Testis (tissue), 3 donors: ENCODE measurements around the gene RETSAT. TPM values are rescaled to one million over a fixed set of nuclear protein-coding genes. Genes with fewer than 3 reads are reported as not detected.
"Not testable (repeated sequence)": the region's sequence is repeated elsewhere in the genome, so short reads cannot be mapped to it uniquely, and the experiment has no call there.

Source experiments
- DNase-seq: peaks from one replicate; pipeline ENCODE4 v3.0.0-alpha.2; 2019
- H3K27ac ChIP-seq, 2 donors: fragments of 200-600 bp; sonication (generic); one replicate each; pipeline ENCODE4 v1.5.1; 2019
- H3K27me3 ChIP-seq: fragments of 200-600 bp; sonication (generic); one replicate; pipeline ENCODE4 v1.5.1; 2019
- H3K36me3 ChIP-seq: fragments of 200-600 bp; sonication (generic); one replicate; pipeline ENCODE4 v1.5.1; 2017; ENCODE audit warnings: low read depth; ENCODE audit errors: missing control alignments
- H3K4me1 ChIP-seq: fragments of 200-600 bp; sonication (generic); one replicate; pipeline ENCODE4 v1.5.1; 2019
- H3K4me3 ChIP-seq, 2 donors: fragments of 200-600 bp; sonication (generic); one replicate each; pipeline ENCODE4 v1.5.1; 2017 to 2019
- H3K9me3 ChIP-seq: fragments of 200-600 bp; sonication (generic); one replicate; pipeline ENCODE4 v1.5.1; 2017
- POLR2A ChIP-seq: fragments of 450-650 bp; IDR thresholded peaks from one replicate; pipeline ENCODE4 v1.6.1; 2017; ENCODE audit warnings: antibody characterized with exemption, mild to moderate bottlenecking, moderate library complexity
- WGBS, 2 donors: methylation state at CpG; one replicate each; pipeline ENCODE4 v1.1.5; 2018; 5-methylcytosine and 5-hydroxymethylcytosine counted together
- intact Hi-C: fragments of 100-400 bp; cut with DNase I; formaldehyde crosslinking; loops from one replicate; pipeline ENCODE4 v1.15.1; 2023; ENCODE audit warnings: low total_unique reads
- polyA plus RNA-seq: library from polyadenylated mRNA; stranded (reverse); fragments of 350-450 nt; fragmentation: Illumina TruSeq; extraction: RNeasy Lipid Tissue Mini Kit (QIAGEN cat#74804); gene quantifications from one replicate; pipeline ENCODE4 v1.2.3, GENCODE V29; 2014; ENCODE audit warnings: low read depth, low replicate concordance; ENCODE audit not compliant: insufficient read depth
- total RNA-seq, 2 donors: library from RNA; depleted of rRNA; stranded (reverse); fragments of >200 nt; gene quantifications; one replicate each; pipeline ENCODE4 v1.2.3, GENCODE V29; 2016
- TF ChIP-seq, protein P1 (sequence below), 3 experiments: fragments of 450-650 bp in 2 of 3; fragments of 200-600 bp in 1 of 3; sonication (generic) in 1 of 3; IDR thresholded peaks; one replicate each; pipeline ENCODE4 v1.5.1; 2016 to 2019; ENCODE audit warnings: antibody characterized with exemption in 3 of 3, mild to moderate bottlenecking in 2 of 3, moderate library complexity in 1 of 3

RETSAT gene
- total and polyA plus RNA-seq, 3 donors from 2014 or later: 49.7 to 60.5 (median 54.0) TPM

DNA sequence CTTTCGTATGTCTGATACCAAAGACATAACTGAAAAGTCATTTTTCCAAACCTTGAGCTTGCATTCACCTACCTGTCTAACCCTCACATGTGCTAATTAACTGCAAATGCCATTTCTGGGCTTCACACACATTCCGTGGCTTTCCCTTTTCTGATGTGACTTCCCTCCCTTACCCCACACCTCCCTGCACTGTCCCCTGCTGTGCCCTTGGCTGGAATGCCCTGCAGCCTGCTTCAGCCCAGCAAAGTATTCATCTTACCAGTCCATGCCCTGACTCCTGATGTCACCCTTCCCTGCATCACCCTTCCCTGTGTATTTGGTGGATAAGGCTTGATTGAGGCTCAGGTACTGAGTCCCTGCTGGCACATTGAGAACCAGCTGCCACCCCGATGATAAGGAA lies 12.2 kb downstream of the RETSAT start:
- H3K27ac ChIP-seq: no peak overlapping the region
- no peaks in the 10 kb centered on the region for H3K36me3 ChIP-seq
- intact Hi-C loops: no loop called here
- WGBS, 2 donors: 78 to 88% methylated on average over 3 of the region's 3 CpGs
- DNase-seq: no peak
- no peak overlapping the region for H3K4me3 ChIP-seq
- TF ChIP-seq, protein P1, sequence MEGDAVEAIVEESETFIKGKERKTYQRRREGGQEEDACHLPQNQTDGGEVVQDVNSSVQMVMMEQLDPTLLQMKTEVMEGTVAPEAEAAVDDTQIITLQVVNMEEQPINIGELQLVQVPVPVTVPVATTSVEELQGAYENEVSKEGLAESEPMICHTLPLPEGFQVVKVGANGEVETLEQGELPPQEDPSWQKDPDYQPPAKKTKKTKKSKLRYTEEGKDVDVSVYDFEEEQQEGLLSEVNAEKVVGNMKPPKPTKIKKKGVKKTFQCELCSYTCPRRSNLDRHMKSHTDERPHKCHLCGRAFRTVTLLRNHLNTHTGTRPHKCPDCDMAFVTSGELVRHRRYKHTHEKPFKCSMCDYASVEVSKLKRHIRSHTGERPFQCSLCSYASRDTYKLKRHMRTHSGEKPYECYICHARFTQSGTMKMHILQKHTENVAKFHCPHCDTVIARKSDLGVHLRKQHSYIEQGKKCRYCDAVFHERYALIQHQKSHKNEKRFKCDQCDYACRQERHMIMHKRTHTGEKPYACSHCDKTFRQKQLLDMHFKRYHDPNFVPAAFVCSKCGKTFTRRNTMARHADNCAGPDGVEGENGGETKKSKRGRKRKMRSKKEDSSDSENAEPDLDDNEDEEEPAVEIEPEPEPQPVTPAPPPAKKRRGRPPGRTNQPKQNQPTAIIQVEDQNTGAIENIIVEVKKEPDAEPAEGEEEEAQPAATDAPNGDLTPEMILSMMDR (IDR thresholded peaks at IDR 0.05): no peak
- TF ChIP-seq POLR2A: no peak
- H3K4me1 ChIP-seq: no peaks in the 10 kb centered on the region
- H3K9me3 ChIP-seq: no peaks in the 10 kb centered on the region
- H3K27me3 ChIP-seq: no peaks in the 10 kb centered on the region

- no peak for TF ChIP-seq POLR2A
- TF ChIP-seq, protein P1 (IDR thresholded peaks at IDR 0.05): no peak
- WGBS, 2 donors: 93 to 94% methylated on average over 30 of the region's 30 CpGs
- Histone ChIP-seq H3K36me3 (no peaks in the 10 kb centered on the region), H3K4me1 (no peaks in the 10 kb centered on the region), H3K9me3 (no peaks in the 10 kb centered on the region), H3K27me3 (no peaks in the 10 kb centered on the region), H3K4me3 (no peak overlapping the region), H3K27ac (no peak overlapping the region)
- intact Hi-C loops: no loop called here
- no peak for DNase-seq
Observed at GRCh38 chr2:85341269-85342029, 12.9 kb downstream of the RETSAT start.

- no peak overlapping the region for H3K4me3 ChIP-seq
- no peak for TF ChIP-seq POLR2A
- TF ChIP-seq, protein P1 (IDR thresholded peaks at IDR 0.05): no peak
- no peaks in the 10 kb centered on the region for H3K36me3 ChIP-seq
- H3K27ac ChIP-seq: no peak overlapping the region
- 48 to 55% methylated on average over 13 of the region's 13 CpGs for WGBS, 2 donors
- H3K4me1 ChIP-seq: no peaks in the 10 kb centered on the region
- intact Hi-C loops: no loop called here
- H3K27me3 ChIP-seq: no peaks in the 10 kb centered on the region
- H3K9me3 ChIP-seq: no peaks in the 10 kb centered on the region
- DNase-seq: no peak
Observed at GRCh38 chr2:85340034-85340892, 14.1 kb downstream of the RETSAT start.

- no peaks in the 10 kb centered on the region for H3K9me3 ChIP-seq
- no peaks in the 10 kb centered on the region for H3K27me3 ChIP-seq
- no peak for DNase-seq
- 31 to 53% methylated on average over 2 of the region's 2 CpGs for WGBS, 2 donors
- no peaks in the 10 kb centered on the region for H3K4me1 ChIP-seq
- no peaks in the 10 kb centered on the region for H3K36me3 ChIP-seq
- TF ChIP-seq POLR2A: no peak
- TF ChIP-seq, protein P1 (IDR thresholded peaks at IDR 0.05): no peak
- intact Hi-C loops: no loop called here
- peak overlapping the region in 1 of 2 donors; percentile 30 for H3K4me3 ChIP-seq
- H3K27ac ChIP-seq: no peak overlapping the region
Observed at GRCh38 chr2:85334928-85335327, 19.4 kb downstream of the RETSAT start.

DNA sequence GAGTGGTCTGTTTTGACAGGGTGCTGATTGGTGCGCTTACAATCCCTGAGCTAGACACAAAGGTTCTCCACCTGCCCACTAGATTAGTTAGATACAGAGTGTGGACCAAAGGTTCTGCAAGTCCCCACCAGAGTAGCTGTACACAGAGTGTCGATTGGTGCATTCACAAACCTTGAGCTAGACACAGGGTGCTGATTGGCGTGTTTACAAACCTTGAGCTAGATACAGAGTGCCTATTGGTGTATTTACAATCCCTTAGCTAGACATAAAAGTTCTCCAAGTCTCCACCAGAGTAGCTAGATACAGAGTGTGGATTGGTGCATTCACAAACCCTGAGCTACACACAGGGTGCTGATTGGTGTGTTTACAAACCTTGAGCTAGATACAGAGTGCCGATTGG lies 20.5 kb downstream of the RETSAT start:
- H3K36me3 ChIP-seq, DNase-seq, H3K4me1 ChIP-seq, H3K27me3 ChIP-seq, H3K4me3 ChIP-seq, H3K9me3 ChIP-seq, H3K27ac ChIP-seq, intact Hi-C loops: not testable (repeated sequence)
- 84 to 94% methylated on average over 4 of the region's 4 CpGs for WGBS, 2 donors
